GM18519 (cell line): ENCODE measurements around the gene KRT82.

Experiments used
- ATAC-seq: cut with Tn5 transposase; IDR thresholded peaks from one replicate; pipeline ENCODE4 v1.9.1; 2021; ENCODE audit warnings: mild to moderate bottlenecking, moderate library complexity; ENCODE audit not compliant: unreplicated experiment, low FRiP score

Gene KRT82

GRCh38 chr12:52389313-52390207, 16.6 kb downstream of the KRT82 start:
- ATAC-seq = no peak

GRCh38 chr12:52387859-52388258, 18.3 kb downstream of the KRT82 start:
- ATAC-seq = no peak

- no peak for ATAC-seq
These were observed 20.9 kb downstream of the KRT82 start, which contains the start of gene KRT84 for GRCh38 chr12:52385226-52385702. TSS of gene KRT84 (minus strand) at chr12:52385652. CDS start at chr12:52385585, 67 bp downstream.

- no peak for ATAC-seq
These were observed 22.8 kb downstream of the KRT82 start for GRCh38 chr12:52383331-52383730.

GRCh38 chr12:52382854-52383253, 23.3 kb downstream of the KRT82 start:
- ATAC-seq = no peak

GRCh38 chr12:52381206-52381605, 24.9 kb downstream of the KRT82 start:
- no peak for ATAC-seq

GRCh38 chr12:52380271-52380694, 25.9 kb downstream of the KRT82 start:
- ATAC-seq = no peak

- ATAC-seq = no peak
These were observed 26.6 kb downstream of the KRT82 start for GRCh38 chr12:52379536-52379935.

- ATAC-seq = no peak
These were observed 28.0 kb downstream of the KRT82 start for GRCh38 chr12:52378091-52378490.

GRCh38 chr12:52377266-52377665, 28.9 kb downstream of the KRT82 start:
- no peak for ATAC-seq

- ATAC-seq = no peak
These were observed 33.6 kb downstream of the KRT82 start for GRCh38 chr12:52372216-52373154.

GRCh38 chr12:52371716-52372115, 34.4 kb downstream of the KRT82 start:
- no peak for ATAC-seq

GRCh38 chr12:52370926-52371608, 35.1 kb downstream of the KRT82 start:
- ATAC-seq = no peak

- no peak for ATAC-seq
These were observed 36.3 kb downstream of the KRT82 start for GRCh38 chr12:52369809-52370208.

- no peak for ATAC-seq
These were observed 36.9 kb downstream of the KRT82 start for GRCh38 chr12:52369211-52369610.

GRCh38 chr12:52368508-52368907, 37.6 kb downstream of the KRT82 start:
- ATAC-seq = no peak

GRCh38 chr12:52367876-52368275, 38.3 kb downstream of the KRT82 start:
- no peak for ATAC-seq

- no peak for ATAC-seq
These were observed 39.2 kb downstream of the KRT82 start, which contains the start of gene KRT85 for GRCh38 chr12:52366738-52367485. TSS of gene KRT85 (minus strand) at chr12:52367481. CDS start at chr12:52367405, 76 bp downstream.

GRCh38 chr12:52364901-52365489, 41.1 kb downstream of the KRT82 start:
- no peak for ATAC-seq
